Upper lobe of left lung (tissue), 4 donors: ENCODE results near the gene SAMD4A.

Experiments used
- CTCF ChIP-seq, 6 experiments: fragments of 450-650 bp in 4 of 6; fragments of 200-600 bp in 2 of 6; sonication (generic) in 2 of 6; IDR thresholded peaks; one replicate each; pipeline ENCODE4 v1.5.1; 2016 to 2019; ENCODE audit warnings: antibody characterized with exemption in 6 of 6
- EP300 ChIP-seq, 4 donors: sonication (generic); formaldehyde crosslinking; IDR thresholded peaks; one replicate each; pipeline ENCODE4 v1.5.1; 2017; ENCODE audit warnings: antibody characterized with exemption in 4 of 4, control low read depth in 2 of 4
- POLR2A ChIP-seq, 4 donors: fragments of 450-650 bp; IDR thresholded peaks; one replicate each; pipeline ENCODE4 v1.5.1; 2016 to 2017; ENCODE audit warnings: antibody characterized with exemption in 4 of 4, mild to moderate bottlenecking in 2 of 4
- POLR2AphosphoS5 ChIP-seq, 2 donors: sonication (generic); formaldehyde crosslinking; IDR thresholded peaks; one replicate each; pipeline ENCODE4 v1.5.1; 2017; ENCODE audit warnings: antibody characterized with exemption in 2 of 2

GRCh38 chr14:54713379-54713778, 146.5 kb downstream of the SAMD4A start:
- TF ChIP-seq POLR2A (IDR thresholded peaks at IDR 0.05) (no peak), CTCF (IDR thresholded peaks at IDR 0.05) (no peak), POLR2AphosphoS5 (IDR thresholded peaks at IDR 0.05) (no peak), EP300 (IDR thresholded peaks at IDR 0.05) (no peak)
